HEK293 (cell line): ENCODE measurements around the gene ANKZF1.

Source experiments
- BCL11B ChIP-seq: fragments of 450-650 bp; formaldehyde crosslinking; IDR thresholded peaks from 2 replicates; pipeline ENCODE4 v1.5.1; 2016; ENCODE audit warnings: low read depth, missing biosample characterization, missing genetic modification characterization
- GLIS2 ChIP-seq: fragments of 450-650 bp; formaldehyde crosslinking; IDR thresholded peaks from 2 replicates; pipeline ENCODE4 v1.5.1; 2016; ENCODE audit warnings: missing biosample characterization, missing genetic modification characterization
- SCRT1 ChIP-seq: fragments of 450-650 bp; formaldehyde crosslinking; IDR thresholded peaks from 2 replicates; pipeline ENCODE4 v1.5.1; 2016; ENCODE audit warnings: missing biosample characterization, missing genetic modification characterization, borderline replicate concordance
- SCRT2 ChIP-seq: fragments of 450-650 bp; formaldehyde crosslinking; IDR thresholded peaks from 2 replicates; pipeline ENCODE4 v1.5.1; 2016; ENCODE audit warnings: missing biosample characterization, missing genetic modification characterization
- SP2 ChIP-seq: fragments of 450-650 bp; formaldehyde crosslinking; IDR thresholded peaks from 2 replicates; pipeline ENCODE4 v1.5.1; 2016; ENCODE audit warnings: missing biosample characterization, missing genetic modification characterization
- YY2 ChIP-seq: fragments of 450-650 bp; formaldehyde crosslinking; IDR thresholded peaks from 2 replicates; pipeline ENCODE4 v1.5.1; 2016; ENCODE audit warnings: missing biosample characterization, missing genetic modification characterization
- ZBTB1 ChIP-seq: fragments of 450-650 bp; formaldehyde crosslinking; IDR thresholded peaks from 2 replicates; pipeline ENCODE4 v1.5.1; 2016; ENCODE audit warnings: missing biosample characterization, missing genetic modification characterization
- ZBTB20 ChIP-seq: fragments of 450-650 bp; formaldehyde crosslinking; IDR thresholded peaks from 2 replicates; pipeline ENCODE4 v1.5.1; 2016; ENCODE audit warnings: missing biosample characterization, missing genetic modification characterization
- ZBTB48 ChIP-seq: fragments of 450-650 bp; formaldehyde crosslinking; IDR thresholded peaks from 2 replicates; pipeline ENCODE4 v1.5.1; 2016; ENCODE audit warnings: missing biosample characterization, missing genetic modification characterization
- ZBTB8A ChIP-seq: fragments of 450-650 bp; formaldehyde crosslinking; IDR thresholded peaks from 2 replicates; pipeline ENCODE4 v1.5.1; 2016; ENCODE audit warnings: missing biosample characterization, missing genetic modification characterization
- ZFP3 ChIP-seq: fragments of 450-650 bp; formaldehyde crosslinking; IDR thresholded peaks from 2 replicates; pipeline ENCODE4 v1.5.1; 2016; ENCODE audit warnings: low read depth, missing biosample characterization, missing genetic modification characterization
- ZFP37 ChIP-seq: fragments of 450-650 bp; formaldehyde crosslinking; IDR thresholded peaks from 2 replicates; pipeline ENCODE4 v1.5.1; 2016; ENCODE audit warnings: missing biosample characterization, missing genetic modification characterization
- ZNF132 ChIP-seq: fragments of 450-650 bp; formaldehyde crosslinking; IDR thresholded peaks from 2 replicates; pipeline ENCODE4 v1.5.1; 2017; ENCODE audit warnings: missing biosample characterization, missing genetic modification characterization, borderline replicate concordance
- ZNF169 ChIP-seq: fragments of 450-650 bp; formaldehyde crosslinking; IDR thresholded peaks from 2 replicates; pipeline ENCODE4 v1.5.1; 2016; ENCODE audit warnings: missing biosample characterization, missing genetic modification characterization
- ZNF202 ChIP-seq: fragments of 450-650 bp; formaldehyde crosslinking; IDR thresholded peaks from 2 replicates; pipeline ENCODE4 v1.5.1; 2016; ENCODE audit warnings: missing biosample characterization, missing genetic modification characterization, borderline replicate concordance
- ZNF211 ChIP-seq: fragments of 450-650 bp; formaldehyde crosslinking; IDR thresholded peaks from 2 replicates; pipeline ENCODE4 v1.5.1; 2016; ENCODE audit warnings: low read depth, missing biosample characterization, missing genetic modification characterization
- ZNF24 ChIP-seq: fragments of 450-650 bp; formaldehyde crosslinking; IDR thresholded peaks from 2 replicates; pipeline ENCODE4 v1.5.1; 2016; ENCODE audit warnings: missing biosample characterization, missing genetic modification characterization
- ZNF324 ChIP-seq: fragments of 450-650 bp; formaldehyde crosslinking; IDR thresholded peaks from 2 replicates; pipeline ENCODE4 v1.5.1; 2016; ENCODE audit warnings: missing biosample characterization, missing genetic modification characterization
- ZNF335 ChIP-seq: fragments of 450-650 bp; formaldehyde crosslinking; conservative IDR thresholded peaks from 2 replicates; pipeline ENCODE4 v1.5.1; 2016; ENCODE audit warnings: missing biosample characterization, missing genetic modification characterization
- ZNF561 ChIP-seq: fragments of 450-650 bp; IDR thresholded peaks from 2 replicates; pipeline ENCODE4 v1.5.1; 2018; ENCODE audit warnings: missing biosample characterization, missing genetic modification characterization, borderline replicate concordance
- ZNF626 ChIP-seq: fragments of 450-650 bp; sonication (Bioruptor Pico); formaldehyde crosslinking; IDR thresholded peaks from 2 replicates; pipeline ENCODE4 v1.5.1; 2018; ENCODE audit warnings: missing biosample characterization, missing genetic modification characterization, inconsistent platforms
- ZNF658 ChIP-seq: fragments of 450-650 bp; formaldehyde crosslinking; IDR thresholded peaks from 2 replicates; pipeline ENCODE4; 2016; ENCODE audit warnings: missing biosample characterization, missing genetic modification characterization
- ZNF785 ChIP-seq: fragments of 450-650 bp; formaldehyde crosslinking; IDR thresholded peaks from 2 replicates; pipeline ENCODE4 v1.5.1; 2016; ENCODE audit warnings: missing biosample characterization, missing genetic modification characterization
- ZNF792 ChIP-seq: fragments of 450-650 bp; formaldehyde crosslinking; IDR thresholded peaks from 2 replicates; pipeline ENCODE4 v1.5.1; 2016; ENCODE audit warnings: missing biosample characterization, missing genetic modification characterization
- TF ChIP-seq, protein P1 (sequence below): fragments of 450-650 bp; IDR thresholded peaks from 2 replicates; pipeline ENCODE4 v1.5.1; 2018; ENCODE audit warnings: missing biosample characterization, missing genetic modification characterization
- TF ChIP-seq, protein P2 (sequence below): fragments of 450-650 bp; formaldehyde crosslinking; IDR thresholded peaks from 2 replicates; pipeline ENCODE4 v1.5.1; 2017; ENCODE audit warnings: missing biosample characterization, mild to moderate bottlenecking, missing genetic modification characterization, moderate library complexity
- TF ChIP-seq, protein P3 (sequence below): fragments of 450-650 bp; formaldehyde crosslinking; IDR thresholded peaks from 2 replicates; pipeline ENCODE4 v1.5.1; 2016; ENCODE audit warnings: missing biosample characterization, missing genetic modification characterization
- TF ChIP-seq, protein P4 (sequence below): fragments of 450-650 bp; formaldehyde crosslinking; IDR thresholded peaks from 2 replicates; pipeline ENCODE4 v1.5.1; 2016; ENCODE audit warnings: missing biosample characterization, missing genetic modification characterization
- TF ChIP-seq, protein P5 (sequence below): fragments of 450-650 bp; formaldehyde crosslinking; IDR thresholded peaks from 2 replicates; pipeline ENCODE4 v1.5.1; 2016; ENCODE audit warnings: missing biosample characterization, missing genetic modification characterization
- TF ChIP-seq, protein P6 (sequence below): sonication (generic); formaldehyde crosslinking; IDR thresholded peaks from 2 replicates; pipeline ENCODE4 v1.8.1; 2022; ENCODE audit warnings: mild to moderate bottlenecking, moderate library complexity, missing genetic modification reagents

ANKZF1 gene

DNA sequence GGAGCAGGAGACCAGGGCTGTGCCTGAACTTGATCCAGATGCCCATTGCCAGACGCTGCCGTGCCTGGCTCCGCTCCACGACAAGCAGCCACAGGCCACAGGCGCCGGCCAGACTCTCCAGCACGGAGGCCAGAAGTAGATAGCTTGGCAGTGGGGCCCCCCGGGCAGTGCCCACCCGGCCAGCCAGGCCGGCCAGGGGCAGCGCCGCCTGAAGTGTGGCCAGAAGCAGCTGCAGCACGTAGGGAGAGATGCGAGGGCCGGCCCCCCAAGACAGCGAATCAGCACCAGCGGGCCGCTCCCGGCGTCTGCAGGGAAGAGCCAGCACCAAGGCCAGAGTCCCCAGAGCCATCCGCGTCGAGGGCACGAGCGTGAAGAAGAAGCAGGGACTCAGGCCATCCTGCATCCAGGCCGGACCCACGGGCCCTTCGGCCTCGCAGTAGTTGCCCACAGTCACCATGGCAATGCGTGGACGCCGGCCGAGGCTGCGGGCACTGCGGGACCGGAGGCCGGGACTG lies 11.3 kb upstream of the ANKZF1 start (continued):
- TF ChIP-seq ZNF561 (tag by site-specific recombination) (no peak), SCRT1 (tag by site-specific recombination) (no peak), ZNF785 (no peak), YY2 (no peak), ZNF202 (tag by site-specific recombination) (no peak), ZBTB1 (tag by site-specific recombination) (no peak), ZBTB20 (tag by site-specific recombination) (no peak), ZNF24 (no peak), ZBTB48 (tag by site-specific recombination) (0 out of 2 replicates have a peak, but pooled peaks have one; percentile 68), ZFP3 (tag by site-specific recombination) (no peak), ZNF335 (tag by site-specific recombination) (peak; percentile 86), BCL11B (tag by site-specific recombination) (no peak), ZBTB8A (tag by site-specific recombination) (no peak), GLIS2 (tag by site-specific recombination) (peak; percentile 37; the same call in 1 of the 2 replicates), ZNF792 (tag by site-specific recombination) (no peak), ZNF658 (no peak), SCRT2 (tag by site-specific recombination) (no peak), ZFP37 (tag by site-specific recombination) (no peak), SP2 (tag by site-specific recombination) (no peak), ZNF626 (no peak), ZNF132 (tag by site-specific recombination) (no peak), ZNF211 (tag by site-specific recombination) (no peak), ZNF169 (tag by site-specific recombination) (no peak), ZNF324 (tag by site-specific recombination) (no peak)
- TF ChIP-seq, protein P1, sequence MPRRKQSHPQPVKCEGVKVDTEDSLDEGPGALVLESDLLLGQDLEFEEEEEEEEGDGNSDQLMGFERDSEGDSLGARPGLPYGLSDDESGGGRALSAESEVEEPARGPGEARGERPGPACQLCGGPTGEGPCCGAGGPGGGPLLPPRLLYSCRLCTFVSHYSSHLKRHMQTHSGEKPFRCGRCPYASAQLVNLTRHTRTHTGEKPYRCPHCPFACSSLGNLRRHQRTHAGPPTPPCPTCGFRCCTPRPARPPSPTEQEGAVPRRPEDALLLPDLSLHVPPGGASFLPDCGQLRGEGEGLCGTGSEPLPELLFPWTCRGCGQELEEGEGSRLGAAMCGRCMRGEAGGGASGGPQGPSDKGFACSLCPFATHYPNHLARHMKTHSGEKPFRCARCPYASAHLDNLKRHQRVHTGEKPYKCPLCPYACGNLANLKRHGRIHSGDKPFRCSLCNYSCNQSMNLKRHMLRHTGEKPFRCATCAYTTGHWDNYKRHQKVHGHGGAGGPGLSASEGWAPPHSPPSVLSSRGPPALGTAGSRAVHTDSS (tag by site-specific recombination) = no peak
- TF ChIP-seq, protein P2, sequence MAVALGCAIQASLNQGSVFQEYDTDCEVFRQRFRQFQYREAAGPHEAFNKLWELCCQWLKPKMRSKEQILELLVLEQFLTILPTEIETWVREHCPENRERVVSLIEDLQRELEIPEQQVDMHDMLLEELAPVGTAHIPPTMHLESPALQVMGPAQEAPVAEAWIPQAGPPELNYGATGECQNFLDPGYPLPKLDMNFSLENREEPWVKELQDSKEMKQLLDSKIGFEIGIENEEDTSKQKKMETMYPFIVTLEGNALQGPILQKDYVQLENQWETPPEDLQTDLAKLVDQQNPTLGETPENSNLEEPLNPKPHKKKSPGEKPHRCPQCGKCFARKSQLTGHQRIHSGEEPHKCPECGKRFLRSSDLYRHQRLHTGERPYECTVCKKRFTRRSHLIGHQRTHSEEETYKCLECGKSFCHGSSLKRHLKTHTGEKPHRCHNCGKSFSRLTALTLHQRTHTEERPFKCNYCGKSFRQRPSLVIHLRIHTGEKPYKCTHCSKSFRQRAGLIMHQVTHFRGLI = no peak
- TF ChIP-seq, protein P3, sequence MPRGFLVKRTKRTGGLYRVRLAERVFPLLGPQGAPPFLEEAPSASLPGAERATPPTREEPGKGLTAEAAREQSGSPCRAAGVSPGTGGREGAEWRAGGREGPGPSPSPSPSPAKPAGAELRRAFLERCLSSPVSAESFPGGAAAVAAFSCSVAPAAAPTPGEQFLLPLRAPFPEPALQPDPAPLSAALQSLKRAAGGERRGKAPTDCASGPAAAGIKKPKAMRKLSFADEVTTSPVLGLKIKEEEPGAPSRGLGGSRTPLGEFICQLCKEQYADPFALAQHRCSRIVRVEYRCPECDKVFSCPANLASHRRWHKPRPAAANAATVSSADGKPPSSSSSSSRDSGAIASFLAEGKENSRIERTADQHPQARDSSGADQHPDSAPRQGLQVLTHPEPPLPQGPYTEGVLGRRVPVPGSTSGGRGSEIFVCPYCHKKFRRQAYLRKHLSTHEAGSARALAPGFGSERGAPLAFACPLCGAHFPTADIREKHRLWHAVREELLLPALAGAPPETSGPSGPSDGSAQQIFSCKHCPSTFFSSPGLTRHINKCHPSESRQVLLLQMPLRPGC (tag by site-specific recombination) = no peak
- TF ChIP-seq, protein P4, sequence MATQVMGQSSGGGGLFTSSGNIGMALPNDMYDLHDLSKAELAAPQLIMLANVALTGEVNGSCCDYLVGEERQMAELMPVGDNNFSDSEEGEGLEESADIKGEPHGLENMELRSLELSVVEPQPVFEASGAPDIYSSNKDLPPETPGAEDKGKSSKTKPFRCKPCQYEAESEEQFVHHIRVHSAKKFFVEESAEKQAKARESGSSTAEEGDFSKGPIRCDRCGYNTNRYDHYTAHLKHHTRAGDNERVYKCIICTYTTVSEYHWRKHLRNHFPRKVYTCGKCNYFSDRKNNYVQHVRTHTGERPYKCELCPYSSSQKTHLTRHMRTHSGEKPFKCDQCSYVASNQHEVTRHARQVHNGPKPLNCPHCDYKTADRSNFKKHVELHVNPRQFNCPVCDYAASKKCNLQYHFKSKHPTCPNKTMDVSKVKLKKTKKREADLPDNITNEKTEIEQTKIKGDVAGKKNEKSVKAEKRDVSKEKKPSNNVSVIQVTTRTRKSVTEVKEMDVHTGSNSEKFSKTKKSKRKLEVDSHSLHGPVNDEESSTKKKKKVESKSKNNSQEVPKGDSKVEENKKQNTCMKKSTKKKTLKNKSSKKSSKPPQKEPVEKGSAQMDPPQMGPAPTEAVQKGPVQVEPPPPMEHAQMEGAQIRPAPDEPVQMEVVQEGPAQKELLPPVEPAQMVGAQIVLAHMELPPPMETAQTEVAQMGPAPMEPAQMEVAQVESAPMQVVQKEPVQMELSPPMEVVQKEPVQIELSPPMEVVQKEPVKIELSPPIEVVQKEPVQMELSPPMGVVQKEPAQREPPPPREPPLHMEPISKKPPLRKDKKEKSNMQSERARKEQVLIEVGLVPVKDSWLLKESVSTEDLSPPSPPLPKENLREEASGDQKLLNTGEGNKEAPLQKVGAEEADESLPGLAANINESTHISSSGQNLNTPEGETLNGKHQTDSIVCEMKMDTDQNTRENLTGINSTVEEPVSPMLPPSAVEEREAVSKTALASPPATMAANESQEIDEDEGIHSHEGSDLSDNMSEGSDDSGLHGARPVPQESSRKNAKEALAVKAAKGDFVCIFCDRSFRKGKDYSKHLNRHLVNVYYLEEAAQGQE (tag by site-specific recombination) = peak; percentile 91
- TF ChIP-seq, protein P5, sequence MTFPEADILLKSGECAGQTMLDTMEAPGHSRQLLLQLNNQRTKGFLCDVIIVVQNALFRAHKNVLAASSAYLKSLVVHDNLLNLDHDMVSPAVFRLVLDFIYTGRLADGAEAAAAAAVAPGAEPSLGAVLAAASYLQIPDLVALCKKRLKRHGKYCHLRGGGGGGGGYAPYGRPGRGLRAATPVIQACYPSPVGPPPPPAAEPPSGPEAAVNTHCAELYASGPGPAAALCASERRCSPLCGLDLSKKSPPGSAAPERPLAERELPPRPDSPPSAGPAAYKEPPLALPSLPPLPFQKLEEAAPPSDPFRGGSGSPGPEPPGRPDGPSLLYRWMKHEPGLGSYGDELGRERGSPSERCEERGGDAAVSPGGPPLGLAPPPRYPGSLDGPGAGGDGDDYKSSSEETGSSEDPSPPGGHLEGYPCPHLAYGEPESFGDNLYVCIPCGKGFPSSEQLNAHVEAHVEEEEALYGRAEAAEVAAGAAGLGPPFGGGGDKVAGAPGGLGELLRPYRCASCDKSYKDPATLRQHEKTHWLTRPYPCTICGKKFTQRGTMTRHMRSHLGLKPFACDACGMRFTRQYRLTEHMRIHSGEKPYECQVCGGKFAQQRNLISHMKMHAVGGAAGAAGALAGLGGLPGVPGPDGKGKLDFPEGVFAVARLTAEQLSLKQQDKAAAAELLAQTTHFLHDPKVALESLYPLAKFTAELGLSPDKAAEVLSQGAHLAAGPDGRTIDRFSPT = peak; percentile 43; the same call in 1 of the 2 replicates
- TF ChIP-seq, protein P6, sequence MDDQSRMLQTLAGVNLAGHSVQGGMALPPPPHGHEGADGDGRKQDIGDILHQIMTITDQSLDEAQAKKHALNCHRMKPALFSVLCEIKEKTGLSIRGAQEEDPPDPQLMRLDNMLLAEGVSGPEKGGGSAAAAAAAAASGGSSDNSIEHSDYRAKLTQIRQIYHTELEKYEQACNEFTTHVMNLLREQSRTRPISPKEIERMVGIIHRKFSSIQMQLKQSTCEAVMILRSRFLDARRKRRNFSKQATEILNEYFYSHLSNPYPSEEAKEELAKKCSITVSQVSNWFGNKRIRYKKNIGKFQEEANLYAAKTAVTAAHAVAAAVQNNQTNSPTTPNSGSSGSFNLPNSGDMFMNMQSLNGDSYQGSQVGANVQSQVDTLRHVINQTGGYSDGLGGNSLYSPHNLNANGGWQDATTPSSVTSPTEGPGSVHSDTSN (CRISPR knock-in tag) = no peak; the same call in 1 of the 2 replicates
